GOT3 (cell line): ENCODE measurements around the gene EBF4.
"Not testable (repeated sequence)": the region's sequence is repeated elsewhere in the genome, so short reads cannot be mapped to it uniquely, and the experiment has no call there.

ENCODE experiments used
- DNase-seq: peaks from one replicate; lab custom pipeline; 2025; ENCODE audit warnings: mixed read lengths; lab: John Stamatoyannopoulos, UW

Gene EBF4

DNA sequence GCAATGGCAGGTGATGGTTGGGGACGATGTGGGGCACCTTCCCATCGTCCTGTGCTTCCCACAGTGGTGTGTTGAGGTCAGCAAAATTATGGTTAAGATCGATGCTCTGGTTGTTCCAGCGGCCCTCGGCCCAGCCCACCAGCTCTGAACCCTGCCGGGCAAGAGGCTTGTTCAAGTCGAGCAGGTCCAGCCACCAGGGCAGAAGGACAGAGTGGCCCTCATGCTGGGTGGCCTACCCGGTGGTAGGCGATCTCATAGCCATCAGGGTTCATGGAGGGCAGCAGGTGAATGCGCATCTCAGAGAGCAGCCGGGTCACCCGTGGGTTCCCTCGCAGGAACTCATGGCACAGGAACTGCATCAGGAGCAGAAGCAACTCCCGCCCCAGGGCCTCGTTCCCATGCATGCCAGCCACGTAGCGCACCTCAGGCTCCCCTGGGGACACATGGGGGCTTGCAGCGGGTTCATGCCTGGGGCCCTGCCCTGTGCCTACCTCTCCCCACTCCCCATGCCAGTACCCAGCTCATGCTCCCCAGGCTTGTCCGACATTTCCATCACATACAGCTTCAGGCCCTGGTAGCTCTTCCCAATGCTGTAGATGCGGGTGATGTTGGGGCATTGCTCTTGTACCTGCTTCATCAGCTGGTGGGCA is 103.6 kb downstream of the EBF4 start:
- no peak for DNase-seq

DNA sequence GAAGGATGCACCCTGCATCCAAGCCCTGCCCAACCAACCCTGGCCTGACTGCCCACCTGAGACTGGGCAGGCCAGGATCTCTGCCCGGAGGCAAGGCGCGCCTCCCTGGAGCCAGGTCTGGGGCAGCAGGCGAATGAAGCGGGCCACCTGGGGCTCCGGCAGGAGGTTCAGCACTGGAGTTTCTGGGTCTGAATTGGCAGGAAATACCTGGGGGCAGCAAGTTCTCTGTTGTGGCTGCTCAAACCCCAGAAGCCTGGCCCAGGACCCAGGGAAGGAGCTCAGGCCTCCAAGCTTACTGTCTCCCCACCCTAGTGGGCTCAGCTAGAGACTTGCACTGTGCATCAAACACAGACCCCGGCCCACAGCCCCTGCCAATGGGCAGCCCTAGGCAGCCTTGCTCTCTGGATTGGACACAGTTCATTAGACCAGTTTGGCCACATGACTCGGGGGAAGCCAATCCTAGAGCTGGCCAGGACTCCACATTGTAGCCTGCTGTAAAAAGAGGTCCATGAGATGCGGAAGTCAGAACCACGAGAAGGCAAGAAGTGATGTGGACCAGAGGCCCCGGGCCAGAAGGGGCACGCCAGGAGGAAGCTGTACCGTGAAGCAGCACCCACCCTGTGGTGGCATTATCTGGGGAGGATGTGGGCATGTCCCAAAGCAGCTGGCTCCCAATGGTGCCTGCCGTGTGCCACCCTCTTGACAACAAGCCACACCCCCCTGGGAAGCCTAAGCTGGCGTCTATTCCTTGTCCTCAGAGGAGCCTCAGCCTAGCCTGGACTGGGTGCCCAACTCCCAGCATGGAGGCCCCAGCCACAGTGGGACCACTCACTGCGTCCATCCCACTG is 104.8 kb downstream of the EBF4 start:
- no peak for DNase-seq

DNA sequence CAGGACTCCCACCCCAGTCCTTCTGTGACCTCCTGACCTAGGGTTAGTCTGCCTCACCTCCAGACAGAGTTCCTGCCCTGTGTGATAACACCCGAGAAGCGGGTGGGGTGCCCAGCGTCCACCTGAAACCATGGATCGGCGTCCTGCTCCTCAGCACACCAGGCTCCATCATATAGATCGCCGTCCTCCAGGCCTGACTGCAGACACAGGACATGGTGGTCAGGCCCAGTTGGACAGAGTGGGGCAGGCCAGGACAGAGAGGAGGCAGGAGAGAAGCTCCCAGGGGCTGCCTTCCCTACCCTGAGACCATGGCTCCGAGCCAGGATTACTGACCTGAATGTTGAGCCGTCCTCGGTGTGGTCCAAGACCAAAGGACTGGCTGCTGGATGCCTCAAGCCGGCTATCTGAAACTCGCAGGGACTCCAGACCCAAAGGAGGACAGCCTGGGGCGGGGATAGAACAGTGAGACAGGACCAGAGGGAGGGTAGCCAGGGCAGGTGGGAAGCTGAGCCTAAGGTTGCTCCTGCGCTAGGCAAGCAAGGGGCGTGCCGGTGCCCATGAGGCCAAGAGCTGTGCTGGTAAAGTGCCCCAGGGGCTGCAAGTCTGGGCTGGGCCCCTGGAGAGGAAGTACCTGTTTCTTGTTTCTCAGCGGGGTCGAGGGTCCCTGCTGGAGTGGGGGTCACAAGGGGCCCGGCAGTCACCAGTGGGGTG is 105.7 kb downstream of the EBF4 start:
- DNase-seq: no peak

DNA sequence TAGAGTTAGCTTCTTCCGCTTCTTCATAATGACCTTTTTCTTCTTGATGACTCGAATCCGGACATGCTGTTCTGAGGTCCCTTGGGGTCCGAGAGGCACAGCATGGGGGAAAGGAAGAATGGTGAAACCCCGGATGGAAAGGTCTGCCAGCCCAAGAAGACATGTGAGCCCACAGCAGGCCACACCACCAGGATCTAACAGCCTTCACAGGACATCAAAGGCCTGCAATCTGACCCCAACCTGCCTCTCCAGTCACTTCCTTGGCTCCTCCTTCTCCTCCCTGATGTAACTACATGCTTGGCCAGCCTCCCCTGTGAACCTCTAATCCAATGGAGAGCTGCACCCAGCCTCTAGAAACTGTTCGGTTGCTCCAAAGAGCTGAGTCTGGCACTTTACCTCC is 106.2 kb downstream of the EBF4 start:
- no peak for DNase-seq

DNA sequence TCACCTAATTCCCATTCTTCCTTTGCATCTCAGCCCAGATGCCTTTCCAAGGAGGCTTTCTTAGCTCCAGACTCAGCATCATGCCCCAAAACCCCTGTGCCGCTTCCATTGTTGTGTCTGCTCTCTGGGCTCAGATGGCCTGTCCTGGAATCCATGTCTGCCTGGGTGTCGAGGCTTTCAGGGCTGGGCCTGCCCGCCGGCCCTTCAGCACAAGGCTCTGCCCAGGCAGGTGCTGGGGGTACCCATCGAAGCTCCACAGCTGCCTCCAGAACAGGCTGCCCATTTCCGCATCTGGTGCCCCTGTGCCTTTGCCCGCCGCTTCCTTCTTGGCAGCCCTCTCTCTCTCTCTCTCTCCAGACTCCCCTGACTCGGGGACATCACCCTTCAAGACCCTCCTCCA is 106.7 kb downstream of the EBF4 start:
- no peak for DNase-seq

DNA sequence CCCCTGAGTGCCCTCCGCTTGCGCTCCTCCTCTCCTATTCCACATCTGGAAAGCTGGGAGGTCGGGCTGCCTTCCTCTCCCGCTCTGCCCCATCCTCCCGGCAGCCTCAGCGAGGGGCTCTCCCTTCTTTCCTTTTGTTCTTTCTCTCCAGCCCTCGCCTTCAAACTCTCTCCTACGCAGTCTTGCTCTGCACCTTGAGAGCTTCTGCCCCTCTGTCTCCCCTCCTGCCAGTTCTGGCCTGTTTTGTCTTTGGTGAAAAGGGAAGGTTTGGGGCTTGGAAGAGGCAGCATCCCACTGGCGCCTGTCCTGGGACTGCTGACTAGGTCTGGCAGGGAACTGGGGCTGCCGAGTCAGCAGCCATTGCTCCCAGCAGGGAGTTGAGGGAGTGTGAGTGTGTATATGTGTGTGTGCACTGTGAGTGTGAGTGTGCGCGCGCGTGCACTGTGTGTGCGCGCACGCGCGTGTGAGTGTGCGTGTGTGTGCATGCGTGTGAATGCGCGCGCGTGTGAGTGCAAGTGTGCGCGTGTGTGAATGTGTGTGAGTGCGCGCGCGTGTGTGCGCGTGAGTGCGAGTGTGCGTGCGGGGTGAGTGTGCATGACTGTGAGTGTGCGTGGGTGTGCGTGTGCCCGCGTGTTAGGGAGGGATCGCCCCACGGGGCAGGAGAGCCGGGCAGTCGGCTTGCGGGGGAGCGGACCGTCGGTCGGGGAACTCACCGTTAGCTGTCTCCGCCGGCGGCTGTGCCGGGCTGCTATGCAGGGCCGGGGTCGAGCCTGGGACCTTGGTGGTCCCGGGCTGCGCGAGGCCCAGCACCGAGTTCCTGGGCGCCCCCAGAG is 107.3 kb downstream of the EBF4 start:
- no peak for DNase-seq

DNA sequence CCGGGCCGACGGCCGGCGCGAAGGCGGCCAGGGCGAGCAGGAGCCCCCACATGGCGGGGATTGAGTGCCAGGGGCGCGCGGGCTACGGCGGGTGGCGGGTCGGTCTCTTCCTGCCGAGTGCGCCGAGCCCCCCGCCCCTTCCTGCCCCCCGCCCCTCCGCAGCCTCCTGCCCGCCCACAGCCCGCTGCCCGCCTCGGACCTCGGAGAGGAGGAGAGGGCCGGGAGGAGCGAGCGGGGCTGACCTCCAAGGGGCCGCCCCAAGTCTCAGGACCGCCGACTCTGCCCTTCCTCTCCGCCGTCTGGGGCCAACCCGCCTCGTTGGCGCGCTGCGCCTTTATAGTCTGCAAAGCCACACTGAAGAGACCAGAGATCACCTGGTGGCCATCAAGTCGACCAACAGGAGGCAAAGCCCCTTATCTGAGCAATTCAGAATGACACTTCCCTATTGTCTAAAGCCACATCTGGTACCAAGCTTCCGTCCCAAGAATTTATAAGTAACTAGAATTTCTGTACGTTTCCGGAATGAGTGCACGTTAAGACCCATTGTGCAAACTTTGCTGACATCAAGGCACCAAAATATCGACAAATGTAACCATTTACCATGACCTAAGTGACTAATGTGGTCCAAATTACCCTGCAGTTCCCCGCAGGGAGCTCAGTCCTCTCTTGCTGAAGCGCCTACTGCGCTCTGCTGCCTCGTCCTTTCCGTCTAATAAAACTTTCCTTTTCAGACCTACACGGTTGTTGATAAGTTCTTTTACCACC is 108.1 kb downstream of the EBF4 start, which contains the start of gene CPXM1:
TSS of gene CPXM1 (minus strand) at position 107 of the 765 bp plus-strand sequence. CDS start at position 52, 55 bp downstream.
- no peak for DNase-seq

DNA sequence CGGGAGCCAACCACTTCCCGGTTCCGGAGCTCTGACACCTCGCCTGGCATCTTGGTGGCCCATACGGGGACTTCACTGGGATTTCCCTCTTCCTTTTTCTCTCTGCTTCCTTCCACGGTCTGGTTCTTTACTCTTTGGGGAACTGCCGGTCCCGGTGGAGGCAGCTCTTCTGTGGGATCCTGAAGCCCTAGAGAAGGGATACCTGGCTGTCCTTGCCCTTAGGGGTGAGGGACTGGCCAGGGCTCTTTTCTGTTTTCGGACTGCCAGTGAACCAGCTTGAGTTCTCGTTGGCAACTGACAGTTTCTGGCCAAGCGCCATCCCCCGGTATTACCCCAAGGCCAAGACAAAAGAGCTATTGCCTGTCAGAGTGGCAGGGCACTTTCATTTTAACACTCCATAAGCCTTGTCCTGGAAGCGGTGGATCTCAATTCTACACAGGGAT is 108.7 kb downstream of the EBF4 start:
- no peak for DNase-seq

DNA sequence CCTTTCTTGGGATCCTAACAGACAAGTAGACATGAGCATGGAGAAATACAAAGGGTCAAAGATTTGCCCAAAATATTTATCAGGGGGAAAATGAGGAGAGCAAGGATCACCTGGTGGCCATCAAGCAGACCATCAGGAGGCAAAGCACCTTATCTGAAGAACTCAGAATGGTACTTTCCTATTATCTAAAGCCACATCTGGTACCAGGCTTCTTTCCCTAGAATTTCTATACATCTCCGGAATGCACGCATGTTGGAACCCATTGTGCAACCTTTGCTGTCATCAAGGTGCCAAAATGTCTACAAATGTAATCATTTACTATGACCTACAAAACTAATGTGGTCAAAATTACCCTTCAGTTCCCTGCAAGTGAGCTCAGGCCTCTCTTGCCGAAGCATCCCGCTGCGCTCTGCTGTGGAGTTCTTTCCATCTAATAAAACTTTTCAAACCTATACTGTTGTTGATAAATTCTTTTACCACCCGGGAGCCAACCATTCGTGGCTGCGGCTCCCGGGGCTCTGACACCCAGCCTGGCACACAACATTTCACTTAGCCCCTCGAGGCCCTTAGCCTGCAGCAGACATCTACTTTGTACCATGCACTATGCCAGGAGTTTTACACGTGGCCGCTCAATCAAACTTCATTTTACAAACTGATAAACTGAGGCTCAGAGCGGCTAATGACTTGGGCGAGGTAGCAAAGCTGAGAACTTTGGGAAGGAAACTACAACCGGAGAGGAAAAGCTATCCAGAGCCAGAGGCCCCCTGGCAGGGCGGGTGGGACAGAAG is 111.7 kb downstream of the EBF4 start:
- no peak for DNase-seq

DNA sequence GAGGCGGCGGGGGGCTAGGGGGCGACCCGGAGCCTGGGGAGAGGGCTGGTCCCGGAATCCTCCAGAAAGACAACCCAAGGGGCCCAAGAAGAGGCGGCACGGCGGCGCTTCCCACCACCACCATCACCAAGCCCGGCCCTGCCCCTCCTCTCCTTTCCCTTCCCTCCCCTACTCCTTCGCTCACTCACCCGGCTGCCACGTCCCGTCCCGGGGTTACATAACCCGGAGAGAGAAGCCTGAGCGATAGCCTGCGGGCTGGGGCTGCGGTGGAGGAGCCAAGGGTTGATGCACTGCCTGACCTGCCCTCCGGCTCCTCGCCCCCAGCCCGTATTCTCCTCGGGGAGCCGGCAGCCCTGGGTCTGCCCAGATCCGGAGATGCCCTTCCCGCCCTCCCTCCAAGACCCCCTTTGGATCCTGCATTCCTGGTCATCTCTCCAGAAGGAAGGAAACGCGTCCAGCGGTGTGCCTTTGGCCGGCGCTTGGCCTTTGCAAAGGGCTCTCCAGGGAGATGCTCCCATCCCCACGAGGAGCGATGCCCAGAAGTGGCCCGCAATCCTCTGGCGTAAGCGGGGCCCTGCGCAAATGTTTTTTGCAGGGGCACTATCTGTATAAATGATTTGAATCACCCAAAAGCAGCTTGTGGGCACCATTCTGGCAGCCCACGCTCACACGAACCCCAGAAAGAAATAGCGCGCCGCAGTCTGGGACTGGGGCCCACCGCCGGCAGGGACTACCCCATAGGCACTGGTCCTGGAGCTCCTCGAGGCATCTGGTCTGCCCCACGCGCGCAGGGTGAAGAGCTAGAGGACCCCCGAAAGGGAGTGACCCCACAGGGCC is 112.5 kb downstream of the EBF4 start:
- no peak for DNase-seq

DNA sequence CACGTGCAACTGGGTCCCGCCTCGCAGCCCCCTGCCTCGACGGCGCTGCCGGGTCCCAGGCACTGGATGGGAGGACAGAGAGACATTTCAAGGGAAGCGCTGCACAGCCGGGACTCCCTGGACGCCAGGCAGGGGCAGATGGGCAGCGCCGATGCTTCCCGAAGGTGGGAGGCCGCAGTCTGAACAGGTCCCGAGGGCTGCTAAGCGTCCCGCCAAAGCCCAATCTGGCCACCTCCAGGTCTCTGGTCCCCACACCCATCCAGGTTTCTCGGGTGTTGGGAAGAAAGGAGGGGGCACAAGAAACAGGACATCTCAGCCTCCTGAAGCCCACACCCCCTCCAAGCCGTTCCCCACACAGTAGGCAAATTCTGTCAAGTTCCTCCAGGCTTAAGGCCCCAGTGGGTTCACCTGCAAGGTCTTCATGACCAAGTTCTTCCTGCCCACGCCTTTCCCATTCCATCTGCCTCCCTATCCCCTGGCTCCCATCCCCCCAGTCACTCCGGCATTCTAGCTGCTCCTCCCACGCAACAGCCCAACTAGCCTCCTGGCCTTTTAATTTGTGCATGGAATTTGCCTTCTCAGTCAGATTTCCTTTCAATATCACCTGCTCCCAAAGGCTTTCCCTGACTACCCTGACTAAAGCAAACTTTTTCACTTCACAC is 113.2 kb downstream of the EBF4 start:
- no peak for DNase-seq

DNA sequence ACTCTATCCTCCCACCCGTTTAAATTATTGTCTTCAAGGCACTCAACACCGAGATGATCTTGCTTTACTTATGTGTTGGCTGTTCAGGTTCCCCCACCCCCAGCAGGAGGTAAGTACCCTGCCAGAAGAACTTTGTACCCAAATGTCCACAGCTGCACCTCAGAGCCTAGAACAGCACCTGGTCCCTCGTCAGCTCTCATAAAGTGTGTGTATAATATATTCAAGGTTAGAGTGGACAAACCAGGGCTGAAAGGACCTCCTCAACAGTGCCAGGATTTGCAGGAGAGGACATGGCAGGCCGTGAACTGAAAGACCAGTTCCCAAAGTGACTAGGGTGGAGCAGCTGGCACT is 113.7 kb downstream of the EBF4 start:
- DNase-seq: no peak

DNA sequence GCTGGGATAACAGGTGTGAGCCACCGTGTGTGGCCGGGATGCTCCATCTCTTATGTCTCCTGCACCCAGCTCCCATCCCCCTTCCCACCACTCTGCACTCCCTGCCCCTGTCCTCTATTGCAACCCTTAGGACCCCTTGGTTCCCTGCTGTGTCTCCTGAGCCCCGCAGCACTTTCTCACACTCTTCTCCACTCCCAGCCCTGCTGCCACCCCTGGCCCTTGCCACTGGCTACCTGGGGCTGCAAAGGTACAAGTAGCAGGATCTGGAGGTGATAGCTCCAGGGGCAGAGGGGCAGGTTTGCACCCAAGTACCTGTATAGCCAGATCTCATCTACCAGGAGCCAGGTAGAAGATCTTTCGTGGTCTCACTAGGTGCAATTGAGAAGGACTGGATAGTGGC is 114.4 kb downstream of the EBF4 start:
- DNase-seq: no peak

DNA sequence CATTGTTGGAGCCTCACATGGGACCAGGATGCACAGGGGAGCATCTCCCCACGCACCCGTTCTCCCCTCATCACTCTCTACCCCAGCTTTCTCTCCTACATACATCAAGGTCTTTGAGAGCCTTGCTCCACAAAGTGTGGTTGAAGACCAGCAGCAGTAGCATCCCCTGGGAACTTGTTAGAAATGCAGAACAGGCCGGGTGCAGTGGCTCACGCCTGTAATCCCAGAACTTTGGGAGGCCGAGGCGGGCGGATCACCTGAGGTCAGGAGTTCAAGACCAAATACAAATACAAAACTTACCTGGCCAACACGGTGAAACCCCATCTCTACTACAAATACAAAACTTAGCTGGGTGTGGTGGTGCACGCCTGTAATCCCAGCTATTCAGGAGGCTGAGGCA is 115.3 kb downstream of the EBF4 start:
- not testable (repeated sequence) for DNase-seq

DNA sequence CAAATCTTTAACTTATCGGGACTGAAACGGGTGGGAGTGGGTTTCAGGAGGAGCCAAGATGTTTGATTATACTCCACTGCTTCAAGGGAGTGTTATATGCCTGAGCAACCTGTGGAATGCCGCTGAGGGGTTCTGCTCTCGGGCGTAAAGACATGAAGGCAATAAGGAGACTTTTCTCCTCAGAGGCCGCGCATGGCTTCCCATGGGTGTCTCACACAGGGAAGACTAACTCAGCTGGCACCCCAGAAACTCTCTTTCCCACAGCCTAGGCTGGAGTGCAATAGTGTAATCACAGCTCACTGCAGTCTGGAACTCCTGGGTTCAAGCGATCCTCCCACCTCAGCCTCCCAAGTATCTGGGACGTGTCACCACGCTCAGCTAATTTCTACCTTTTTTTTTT is 117.1 kb downstream of the EBF4 start:
- DNase-seq: no peak
